Heart left ventricle (tissue), 16 donors: Measurements from ENCODE around the gene CD300LG. TPM values are rescaled to one million over a fixed set of nuclear protein-coding genes. Genes with fewer than 3 reads are reported as not detected.
"Not testable (repeated sequence)": the region's sequence is repeated elsewhere in the genome, so short reads cannot be mapped to it uniquely, and the experiment has no call there.

Experiments used
- ATAC-seq, 4 donors: fragments of 200-7000 bp; cut with Tn5 transposase; one replicate each; pipeline ENCODE4 v1.9.1; 2020 to 2022; ENCODE audit warnings: moderate library complexity in 4 of 4, mild to moderate bottlenecking in 3 of 4, moderate number of reproducible peaks in 1 of 4
- DNase-seq, 5 donors: peaks; one replicate each; pipeline ENCODE4 v3.0.0-alpha.2; 2020
- H3K27ac ChIP-seq, 12 donors: fragments of 200-600 bp; sonication (generic) in 4 of 12; one replicate each; pipeline versions ENCODE4 v1.5.0 to v1.8.0; 2016 to 2022; ENCODE audit warnings: mild to moderate bottlenecking in 2 of 12
- H3K27me3 ChIP-seq, 9 donors: fragments of 200-600 bp; sonication (generic) in 2 of 9; one replicate each; pipeline versions ENCODE4 v1.5.1 to v1.8.0; 2016 to 2022; ENCODE audit warnings: mild to moderate bottlenecking in 3 of 9
- H3K36me3 ChIP-seq, 9 donors: fragments of 200-600 bp; sonication (generic) in 2 of 9; one replicate each; pipeline versions ENCODE4 v1.5.0 to v1.8.0; 2018 to 2022; ENCODE audit warnings: mild to moderate bottlenecking in 2 of 9
- H3K4me1 ChIP-seq, 12 donors: fragments of 200-600 bp; sonication (generic) in 4 of 12; one replicate each; pipeline versions ENCODE4 v1.5.0 to v1.8.0; 2016 to 2022; ENCODE audit warnings: mild to moderate bottlenecking in 3 of 12
- H3K4me3 ChIP-seq, 12 donors: fragments of 200-600 bp; sonication (generic) in 4 of 12; one replicate each; pipeline versions ENCODE4 v1.5.0 to v1.8.0; 2017 to 2022; ENCODE audit warnings: mild to moderate bottlenecking in 9 of 12, moderate library complexity in 4 of 12
- H3K9me3 ChIP-seq, 12 donors: fragments of 200-600 bp; sonication (generic) in 4 of 12; one replicate each; pipeline versions ENCODE4 v1.5.0 to v1.8.0; 2016 to 2022; ENCODE audit warnings: mild to moderate bottlenecking in 1 of 12
- CTCF ChIP-seq, 12 donors: fragments of 200-600 bp; sonication (generic) in 4 of 12; IDR thresholded peaks; one replicate each; pipeline versions ENCODE4 v1.5.0 to v1.8.0; 2018 to 2022; ENCODE audit warnings: antibody characterized with exemption in 12 of 12, mild to moderate bottlenecking in 5 of 12
- POLR2A ChIP-seq, 2 donors: fragments of 450-650 bp; IDR thresholded peaks; one replicate each; pipeline ENCODE4 v1.6.1; 2017; ENCODE audit warnings: antibody characterized with exemption in 2 of 2, mild to moderate bottlenecking in 2 of 2, moderate library complexity in 2 of 2
- WGBS, 4 donors: extraction: QIAGEN DNeasy Blood & Tissue Kit in 2 of 4; methylation state at CpG; one replicate each; pipeline versions ENCODE4 v1.1.5 to v1.1.7; 2013 to 2018; 5-methylcytosine and 5-hydroxymethylcytosine counted together
- intact Hi-C, 10 donors: fragments of 100-400 bp; cut with DNase I; formaldehyde crosslinking; loops; one replicate each; pipeline versions ENCODE4 v1.11.1 to v1.14.2; 2022
- polyA plus RNA-seq, 2 donors: library from polyadenylated mRNA; stranded (reverse); fragments of 200-250 nt; gene quantifications; one replicate each; pipeline ENCODE4 v1.2.3, GENCODE V29; 2013
- total RNA-seq, 9 donors: library from RNA; depleted of rRNA in 2 of 9; stranded (reverse); fragments of >200 nt in 2 of 9; fragmentation: NEBNext Ultra II Directional in 3 of 9; extraction: Animal tissue kit (Norgen Biotek cat#: 25700) in 3 of 9; gene quantifications; one replicate each; pipeline versions ENCODE4 v1.1.0 to v1.2.4, GENCODE V29; 2016 to 2023
- donor health status: ischemic (EF 13 %, LVEDD 7.1; RV severe dilation, severe dysfunction).
- donor health status: healthy with polysubstance abuse.
- donor health status: DM: no; HTN: yes; CAD: no.
- donor health status: DM: no; HTN: no; CAD: no.
- donor health status: ischemic (EF 25% LVEDD 6.9; RV normal size, moderate dysfunction).
- donor health status: ischemic (EF 25% LVEDD 5.7; RV mildly dilated, moderate dysfunction).
- donor health status: healthy.
- donor health status: DM: yes; HTN: yes; CAD: no.
- donor health status: ischemic (EF 35%, LVEDD 5.7; RV mildly dilated, moderate dysfunction).
- donor health status: nonischemic (EF 11% LVEDD 7.7; RV severe dilation, severe dysfunction).
- donor health status: DM: yes; HTN: yes; CAD: no.
- donor health status: PGD.
- donor health status: ischemic (EF 29% LVEDD 5.4; RV normal size, mild dysfunction).
- donor health status: nonischemic (EF 23%, LVEDD 6.1; RV moderate dilation, normal function).

CD300LG gene
- total and polyA plus RNA-seq, 11 donors: 7.3 to 85.8 (median 19.9) TPM

GRCh38 chr17:43891851-43892646 is 45.1 kb downstream of the CD300LG start:
- Histone ChIP-seq H3K9me3 (no peaks in the 10 kb centered on the region), H3K4me1 (no peaks in the 10 kb centered on the region), H3K4me3 (no peak overlapping the region), H3K36me3 (peaks cover 0 to 10% (median 2%) of the 10 kb centered on the region in 9 donors), H3K27ac (no peak overlapping the region), H3K27me3 (no peaks in the 10 kb centered on the region)
- no peak for ATAC-seq
- TF ChIP-seq CTCF (IDR thresholded peaks at IDR 0.05) (no peak), POLR2A (IDR thresholded peaks at IDR 0.05) (no peak)
- no peak for DNase-seq
- intact Hi-C loops: no loop called here
- WGBS, 4 donors: 71 to 86% (median 81%) methylated on average over 5 of the region's 5 CpGs

- 43 to 58% (median 53%) methylated on average over 4 of the region's 4 CpGs for WGBS, 4 donors
- Histone ChIP-seq H3K9me3 (no peaks in the 10 kb centered on the region), H3K4me1 (no peaks in the 10 kb centered on the region), H3K36me3 (peaks cover 0 to 16% (median 3%) of the 10 kb centered on the region in 9 donors), H3K4me3 (no peak overlapping the region), H3K27me3 (no peaks in the 10 kb centered on the region), H3K27ac (no peak overlapping the region)
- intact Hi-C loops: no loop called here
- no peak for DNase-seq
- no peak for TF ChIP-seq CTCF (IDR thresholded peaks at IDR 0.05)
- TF ChIP-seq POLR2A (IDR thresholded peaks at IDR 0.05): no peak
- no peak for ATAC-seq
Observed at GRCh38 chr17:43892647-43892952, 45.6 kb downstream of the CD300LG start.

GRCh38 chr17:43894494-43894893 is 47.5 kb downstream of the CD300LG start:
- H3K9me3 ChIP-seq, H3K4me1 ChIP-seq, DNase-seq, intact Hi-C loops, H3K27ac ChIP-seq, ATAC-seq, H3K27me3 ChIP-seq, H3K4me3 ChIP-seq: not testable (repeated sequence)
- 89 to 98% (median 93%) methylated on average over 4 of the region's 4 CpGs for WGBS, 4 donors
- peaks cover 0 to 20% (median 3%) of the 10 kb centered on the region in 9 donors for H3K36me3 ChIP-seq

- DNase-seq (no peak), ATAC-seq (no peak)
- intact Hi-C loops: no loop called here
- WGBS, 4 donors: 90 to 98% (median 93%) methylated on average over 3 of the region's 3 CpGs
- no peak overlapping the region for H3K27ac ChIP-seq
- TF ChIP-seq POLR2A (IDR thresholded peaks at IDR 0.05): no peak
- TF ChIP-seq CTCF (IDR thresholded peaks at IDR 0.05): no peak
- H3K9me3 ChIP-seq: no peaks in the 10 kb centered on the region
- no peak overlapping the region for H3K4me3 ChIP-seq
- peaks cover 0 to 19% (median 12%) of the 10 kb centered on the region in 12 donors for H3K4me1 ChIP-seq
- peaks cover 0 to 20% (median 3%) of the 10 kb centered on the region in 9 donors for H3K36me3 ChIP-seq
- no peaks in the 10 kb centered on the region for H3K27me3 ChIP-seq
Observed at GRCh38 chr17:43897831-43898230, 50.9 kb downstream of the CD300LG start.

- no peak overlapping the region for H3K4me3 ChIP-seq
- H3K27me3 ChIP-seq: no peaks in the 10 kb centered on the region
- TF ChIP-seq POLR2A (IDR thresholded peaks at IDR 0.05): no peak
- TF ChIP-seq CTCF (IDR thresholded peaks at IDR 0.05): no peak
- H3K9me3 ChIP-seq: no peaks in the 10 kb centered on the region
- WGBS, 4 donors: 30 to 77% (median 63%) methylated on average over 1 of the region's 1 CpG
- H3K36me3 ChIP-seq: peaks cover 0 to 20% (median 3%) of the 10 kb centered on the region in 9 donors
- H3K27ac ChIP-seq: no peak overlapping the region
- DNase-seq (no peak), ATAC-seq (no peak)
- intact Hi-C loops: no loop called here
- H3K4me1 ChIP-seq: peaks cover 0 to 19% (median 12%) of the 10 kb centered on the region in 12 donors
Observed at GRCh38 chr17:43898446-43898845, 51.5 kb downstream of the CD300LG start.
